Type B pancreatic cell (in vitro differentiated cells): ENCODE measurements around the gene AGTR1. TPM values are rescaled to one million over a fixed set of nuclear protein-coding genes. Genes with fewer than 3 reads are reported as not detected.

Experiments
- DNase-seq: peaks from one replicate; pipeline ENCODE4 v3.0.0; 2021; ENCODE audit warnings: mixed read lengths; ENCODE audit not compliant: unreplicated experiment; ENCODE audit errors: extremely low spot score
- H3K27ac Mint-ChIP-seq: 2 replicates; pipeline ENCODE4 v1.8.0; 2021; ENCODE audit warnings: mild to moderate bottlenecking, mixed read lengths
- H3K27me3 Mint-ChIP-seq: 2 replicates; pipeline ENCODE4 v1.8.0; 2021; ENCODE audit warnings: mixed read lengths
- H3K36me3 Mint-ChIP-seq: 2 replicates; pipeline ENCODE4 v1.8.0; 2021; ENCODE audit warnings: mixed read lengths
- H3K4me1 Mint-ChIP-seq: one replicate; pipeline ENCODE4 v1.8.0; 2021; ENCODE audit warnings: mixed read lengths; ENCODE audit not compliant: unreplicated experiment
- H3K4me3 Mint-ChIP-seq: 2 replicates; pipeline ENCODE4 v1.8.0; 2021; ENCODE audit warnings: mild to moderate bottlenecking, mixed read lengths
- H3K9me3 Mint-ChIP-seq: 2 replicates; pipeline ENCODE4 v1.8.0; 2021; ENCODE audit warnings: mixed read lengths
- CTCF ChIP-seq: fragments of 200-600 bp; sonication (generic); conservative IDR thresholded peaks from 2 replicates; pipeline ENCODE4 v1.5.0; 2021; ENCODE audit warnings: antibody characterized with exemption, mild to moderate bottlenecking
- total RNA-seq: library from RNA; stranded (reverse); gene quantifications from 2 replicates; pipeline ENCODE4 v1.2.1, GENCODE V29; 2021; ENCODE audit warnings: low replicate concordance

Gene AGTR1
- total RNA-seq, 1 donor from 2014 or later = 2.4 TPM

- no peaks in the 10 kb centered on the region for H3K36me3 Mint-ChIP-seq
- H3K9me3 Mint-ChIP-seq = no peaks in the 10 kb centered on the region
- no peak for DNase-seq
- H3K27ac Mint-ChIP-seq = no peak overlapping the region
- no peak for TF ChIP-seq CTCF
- no peak overlapping the region for H3K4me3 Mint-ChIP-seq
- peaks cover 6% of the 10 kb centered on the region for H3K27me3 Mint-ChIP-seq
- H3K4me1 Mint-ChIP-seq = no peaks in the 10 kb centered on the region
Measured at GRCh38 chr3:148730676-148731075, 33.0 kb downstream of the AGTR1 start.

- Mint-ChIP-seq H3K27me3 (no peaks in the 10 kb centered on the region), H3K27ac (no peak overlapping the region), H3K4me3 (no peak overlapping the region), H3K36me3 (no peaks in the 10 kb centered on the region), H3K4me1 (no peaks in the 10 kb centered on the region), H3K9me3 (no peaks in the 10 kb centered on the region)
- TF ChIP-seq CTCF = no peak
- DNase-seq = no peak
Measured at GRCh38 chr3:148735597-148735996, 37.9 kb downstream of the AGTR1 start.

GRCh38 chr3:148736086-148736485 lies 38.4 kb downstream of the AGTR1 start:
- H3K27ac Mint-ChIP-seq = no peak overlapping the region
- no peaks in the 10 kb centered on the region for H3K9me3 Mint-ChIP-seq
- no peaks in the 10 kb centered on the region for H3K36me3 Mint-ChIP-seq
- H3K27me3 Mint-ChIP-seq = no peaks in the 10 kb centered on the region
- no peak for TF ChIP-seq CTCF
- H3K4me3 Mint-ChIP-seq = no peak overlapping the region
- no peak for DNase-seq
- H3K4me1 Mint-ChIP-seq = no peaks in the 10 kb centered on the region

- no peak overlapping the region for H3K4me3 Mint-ChIP-seq
- no peak for TF ChIP-seq CTCF
- no peaks in the 10 kb centered on the region for H3K4me1 Mint-ChIP-seq
- no peak for DNase-seq
- H3K27ac Mint-ChIP-seq = peak overlapping the region; percentile 27
- no peaks in the 10 kb centered on the region for H3K36me3 Mint-ChIP-seq
- H3K27me3 Mint-ChIP-seq = no peaks in the 10 kb centered on the region
- H3K9me3 Mint-ChIP-seq = no peaks in the 10 kb centered on the region
Measured at GRCh38 chr3:148737104-148737530, 39.4 kb downstream of the AGTR1 start.

GRCh38 chr3:148739720-148740119 lies 42.0 kb downstream of the AGTR1 start:
- no peak for DNase-seq
- H3K36me3 Mint-ChIP-seq = no peaks in the 10 kb centered on the region
- no peaks in the 10 kb centered on the region for H3K4me1 Mint-ChIP-seq
- H3K27ac Mint-ChIP-seq = no peak overlapping the region
- no peak overlapping the region for H3K4me3 Mint-ChIP-seq
- H3K9me3 Mint-ChIP-seq = no peaks in the 10 kb centered on the region
- no peaks in the 10 kb centered on the region for H3K27me3 Mint-ChIP-seq
- TF ChIP-seq CTCF = no peak

GRCh38 chr3:148740291-148740690 lies 42.6 kb downstream of the AGTR1 start:
- Mint-ChIP-seq H3K27ac (no peak overlapping the region), H3K4me3 (no peak overlapping the region), H3K36me3 (no peaks in the 10 kb centered on the region), H3K4me1 (no peaks in the 10 kb centered on the region), H3K27me3 (no peaks in the 10 kb centered on the region), H3K9me3 (no peaks in the 10 kb centered on the region)
- no peak for DNase-seq
- TF ChIP-seq CTCF = no peak
